Rectal smooth muscle tissue (tissue), 1 donor: ENCODE results near the gene FOXI1.

ENCODE experiments used
- H3K27ac ChIP-seq: one replicate; pipeline ENCODE4 v1.7.0; 2013; ENCODE audit warnings: low read depth, low read length, inconsistent platforms
- H3K27me3 ChIP-seq: one replicate; pipeline ENCODE4 v1.7.0; 2013; ENCODE audit warnings: low read length; ENCODE audit not compliant: control insufficient read depth, insufficient read depth
- H3K36me3 ChIP-seq: one replicate; pipeline ENCODE4 v1.7.0; 2013; ENCODE audit warnings: low read length; ENCODE audit not compliant: control insufficient read depth, insufficient read depth
- H3K4me1 ChIP-seq: one replicate; pipeline ENCODE4 v1.7.0; 2013; ENCODE audit warnings: low read length; ENCODE audit not compliant: control insufficient read depth, insufficient read depth
- H3K4me3 ChIP-seq: one replicate; pipeline ENCODE4 v1.7.0; 2013; ENCODE audit warnings: low read length
- H3K9ac ChIP-seq: one replicate; pipeline ENCODE4 v1.7.0; 2013; ENCODE audit warnings: low read length

Gene FOXI1

DNA sequence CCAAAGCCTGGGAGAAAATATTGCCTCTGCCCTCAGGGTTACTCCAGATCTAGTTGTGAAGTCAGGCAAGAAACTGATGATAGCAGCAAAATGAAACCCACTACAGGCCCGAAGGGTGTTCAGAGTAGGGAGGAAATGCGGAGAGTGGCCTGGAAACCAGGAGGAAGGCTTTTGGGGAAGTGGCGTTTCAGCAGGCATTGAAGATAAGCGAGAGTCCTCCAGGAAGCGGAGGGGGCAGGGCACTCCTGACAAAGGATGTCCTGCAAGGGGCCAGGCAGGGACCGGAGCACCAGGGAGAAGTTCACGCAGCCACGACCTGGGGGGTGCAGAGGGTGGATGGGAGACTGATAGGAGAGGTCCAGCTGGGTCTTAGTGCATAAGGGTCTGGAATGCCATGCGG is 7.8 kb upstream of the FOXI1 start:
- no peak overlapping the region for H3K4me3 ChIP-seq
- H3K4me1 ChIP-seq = no peaks in the 10 kb centered on the region
- no peaks in the 10 kb centered on the region for H3K27me3 ChIP-seq
- no peak overlapping the region for H3K9ac ChIP-seq
- H3K36me3 ChIP-seq = no peaks in the 10 kb centered on the region
- H3K27ac ChIP-seq = no peak overlapping the region

DNA sequence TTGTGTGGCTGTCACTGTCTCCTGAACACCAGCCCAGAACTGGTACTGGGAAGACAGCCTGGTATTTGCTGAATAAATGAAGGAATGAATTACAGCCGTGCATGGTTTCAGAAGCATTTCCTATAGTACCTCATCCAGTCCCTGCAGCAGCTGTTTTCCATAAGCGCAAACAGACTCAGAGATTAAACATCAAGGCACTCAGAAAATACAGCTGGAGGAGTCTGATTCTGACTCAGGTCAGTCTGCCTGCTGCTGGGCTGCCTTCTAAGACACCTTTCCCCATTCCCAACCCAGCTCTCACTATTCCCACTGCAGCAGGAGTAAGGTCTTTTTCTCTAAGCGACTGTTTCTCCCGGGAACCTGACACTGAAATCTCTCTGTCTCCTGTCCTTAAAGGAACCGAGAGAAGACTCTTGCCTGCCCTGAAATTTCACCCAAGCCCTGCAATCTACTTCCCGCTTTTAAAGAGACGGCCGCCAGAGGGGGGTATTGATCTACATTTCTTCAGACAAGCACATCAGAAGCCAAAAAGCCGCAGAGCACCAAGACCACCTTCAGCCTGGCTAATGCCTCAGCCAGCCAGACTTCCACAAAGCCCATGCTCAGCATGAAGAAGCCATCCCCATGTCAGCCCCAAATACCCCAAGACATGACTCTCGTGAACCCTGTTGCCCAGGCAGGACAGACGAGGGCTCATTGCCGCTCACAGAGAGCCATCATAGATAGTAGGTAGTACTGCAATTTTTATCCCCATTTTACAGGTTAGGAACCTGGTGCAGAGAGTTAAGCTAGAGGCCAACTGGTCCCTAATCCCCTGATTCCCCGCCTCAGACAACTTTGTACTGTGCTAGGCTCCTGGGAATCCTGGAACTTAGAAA is 5.4 kb upstream of the FOXI1 start:
- Histone ChIP-seq H3K27ac (no peak overlapping the region), H3K4me3 (no peak overlapping the region), H3K4me1 (no peaks in the 10 kb centered on the region), H3K27me3 (no peaks in the 10 kb centered on the region), H3K9ac (no peak overlapping the region), H3K36me3 (no peaks in the 10 kb centered on the region)

DNA sequence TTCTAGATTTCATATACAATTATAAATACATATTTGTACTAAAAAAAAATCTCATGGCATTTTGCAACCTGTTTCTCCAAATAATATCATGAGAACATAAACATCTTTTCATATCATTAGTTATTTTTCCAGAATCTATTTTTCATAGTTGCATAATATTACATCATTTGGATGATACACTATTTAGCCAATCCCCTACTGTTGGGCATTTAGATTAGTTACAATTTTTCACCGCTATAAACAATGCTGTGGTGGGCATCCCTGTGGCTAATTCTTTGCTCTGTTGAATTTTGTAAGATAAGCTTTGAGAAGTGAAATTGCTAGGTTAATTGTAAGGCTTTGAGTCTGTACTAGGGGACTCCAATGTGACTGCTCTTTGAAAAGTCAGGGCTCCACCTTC is 2.2 kb upstream of the FOXI1 start:
- H3K9ac ChIP-seq = no peak overlapping the region
- H3K27me3 ChIP-seq = no peaks in the 10 kb centered on the region
- H3K4me1 ChIP-seq = no peaks in the 10 kb centered on the region
- H3K36me3 ChIP-seq = no peaks in the 10 kb centered on the region
- H3K27ac ChIP-seq = no peak overlapping the region
- H3K4me3 ChIP-seq = no peak overlapping the region

DNA sequence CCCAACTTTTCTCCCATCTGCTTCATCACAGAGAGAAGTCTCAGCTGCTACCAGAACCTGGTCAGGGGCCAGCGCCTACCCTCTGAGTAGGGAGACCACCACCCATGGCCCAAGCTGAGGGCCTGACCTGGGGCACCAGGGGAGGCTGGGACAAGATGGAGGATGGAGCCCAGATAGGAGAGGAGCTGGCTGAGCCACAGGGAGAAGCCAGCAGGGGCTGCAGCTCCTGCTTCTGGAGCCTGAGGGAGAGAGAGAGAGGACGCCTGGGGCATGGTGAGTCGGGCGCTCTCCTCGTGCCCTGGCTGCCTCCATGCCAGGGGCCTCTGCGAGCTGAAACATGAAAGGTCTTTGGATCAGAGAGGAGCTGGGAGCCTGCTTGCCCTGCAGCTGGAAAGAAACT is 1.4 kb upstream of the FOXI1 start:
- H3K36me3 ChIP-seq = no peaks in the 10 kb centered on the region
- no peak overlapping the region for H3K27ac ChIP-seq
- no peak overlapping the region for H3K9ac ChIP-seq
- no peaks in the 10 kb centered on the region for H3K4me1 ChIP-seq
- H3K4me3 ChIP-seq = no peak overlapping the region
- H3K27me3 ChIP-seq = no peaks in the 10 kb centered on the region

DNA sequence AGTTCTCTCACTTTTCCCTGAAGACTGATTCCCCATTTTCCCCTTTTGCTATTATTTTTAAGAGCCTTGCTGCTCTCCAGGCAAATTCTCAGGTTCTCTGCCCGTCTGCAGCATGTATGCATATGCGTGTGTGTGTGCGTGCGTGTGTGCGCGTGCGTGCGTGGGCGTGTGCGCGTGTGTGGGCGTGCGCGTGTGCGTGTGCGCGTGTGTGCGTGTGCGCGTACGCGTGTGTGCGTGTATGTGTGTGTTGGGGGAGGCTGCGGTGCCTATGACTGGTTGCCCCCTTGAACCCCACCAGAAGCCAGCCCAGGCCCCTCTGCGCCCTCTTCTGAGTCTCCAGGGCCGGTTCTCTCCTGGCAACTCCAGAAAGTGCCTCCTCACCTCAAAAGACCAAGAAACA is 987 bp upstream of the FOXI1 start:
- no peak overlapping the region for H3K27ac ChIP-seq
- no peaks in the 10 kb centered on the region for H3K27me3 ChIP-seq
- H3K36me3 ChIP-seq = no peaks in the 10 kb centered on the region
- H3K9ac ChIP-seq = no peak overlapping the region
- no peak overlapping the region for H3K4me3 ChIP-seq
- no peaks in the 10 kb centered on the region for H3K4me1 ChIP-seq

DNA sequence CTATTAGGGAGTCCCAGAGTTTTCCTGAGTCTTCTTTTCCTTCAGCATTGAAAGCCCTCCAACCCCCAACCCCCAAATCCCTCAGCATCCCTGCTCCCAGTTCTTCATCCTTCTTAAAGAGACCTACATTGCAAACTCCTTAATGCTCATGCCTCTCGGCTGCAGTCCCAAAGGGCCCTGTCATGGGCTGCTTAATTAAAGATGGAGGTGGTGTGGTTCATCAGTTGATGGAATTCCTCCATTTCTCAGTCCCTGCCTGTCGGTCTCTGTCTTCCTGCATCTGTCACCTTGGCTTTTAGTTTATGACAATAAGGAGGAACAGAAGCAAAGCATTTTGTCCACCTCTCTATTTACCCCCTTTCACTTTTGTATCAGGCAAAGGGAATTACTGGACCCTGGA is 2.0 kb downstream of the FOXI1 start:
- Histone ChIP-seq H3K4me1 (no peaks in the 10 kb centered on the region), H3K27me3 (no peaks in the 10 kb centered on the region), H3K36me3 (no peaks in the 10 kb centered on the region), H3K9ac (no peak overlapping the region), H3K27ac (no peak overlapping the region), H3K4me3 (no peak overlapping the region)

DNA sequence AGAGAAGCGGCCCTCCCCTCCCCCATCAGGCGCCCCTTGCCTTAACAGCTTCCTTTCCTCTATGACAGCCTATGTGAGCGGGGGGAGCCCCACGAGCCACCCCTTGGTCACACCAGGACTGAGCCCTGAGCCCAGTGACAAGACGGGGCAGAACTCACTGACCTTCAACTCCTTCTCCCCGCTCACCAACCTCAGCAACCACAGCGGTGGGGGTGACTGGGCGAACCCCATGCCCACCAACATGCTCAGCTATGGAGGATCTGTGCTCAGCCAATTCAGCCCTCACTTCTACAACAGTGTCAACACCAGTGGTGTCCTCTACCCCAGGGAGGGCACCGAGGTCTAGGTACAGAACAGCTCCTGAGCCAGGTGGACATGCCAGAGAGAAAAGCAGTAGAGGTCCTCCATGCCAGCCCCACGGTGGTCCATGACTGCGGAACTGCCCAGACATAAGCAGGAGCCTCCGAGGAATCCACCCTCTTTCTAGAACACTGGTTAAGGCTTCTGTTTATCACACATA is 2.6 kb downstream of the FOXI1 start:
- Histone ChIP-seq H3K27me3 (no peaks in the 10 kb centered on the region), H3K36me3 (no peaks in the 10 kb centered on the region), H3K4me3 (no peak overlapping the region), H3K4me1 (no peaks in the 10 kb centered on the region), H3K27ac (no peak overlapping the region), H3K9ac (no peak overlapping the region)

DNA sequence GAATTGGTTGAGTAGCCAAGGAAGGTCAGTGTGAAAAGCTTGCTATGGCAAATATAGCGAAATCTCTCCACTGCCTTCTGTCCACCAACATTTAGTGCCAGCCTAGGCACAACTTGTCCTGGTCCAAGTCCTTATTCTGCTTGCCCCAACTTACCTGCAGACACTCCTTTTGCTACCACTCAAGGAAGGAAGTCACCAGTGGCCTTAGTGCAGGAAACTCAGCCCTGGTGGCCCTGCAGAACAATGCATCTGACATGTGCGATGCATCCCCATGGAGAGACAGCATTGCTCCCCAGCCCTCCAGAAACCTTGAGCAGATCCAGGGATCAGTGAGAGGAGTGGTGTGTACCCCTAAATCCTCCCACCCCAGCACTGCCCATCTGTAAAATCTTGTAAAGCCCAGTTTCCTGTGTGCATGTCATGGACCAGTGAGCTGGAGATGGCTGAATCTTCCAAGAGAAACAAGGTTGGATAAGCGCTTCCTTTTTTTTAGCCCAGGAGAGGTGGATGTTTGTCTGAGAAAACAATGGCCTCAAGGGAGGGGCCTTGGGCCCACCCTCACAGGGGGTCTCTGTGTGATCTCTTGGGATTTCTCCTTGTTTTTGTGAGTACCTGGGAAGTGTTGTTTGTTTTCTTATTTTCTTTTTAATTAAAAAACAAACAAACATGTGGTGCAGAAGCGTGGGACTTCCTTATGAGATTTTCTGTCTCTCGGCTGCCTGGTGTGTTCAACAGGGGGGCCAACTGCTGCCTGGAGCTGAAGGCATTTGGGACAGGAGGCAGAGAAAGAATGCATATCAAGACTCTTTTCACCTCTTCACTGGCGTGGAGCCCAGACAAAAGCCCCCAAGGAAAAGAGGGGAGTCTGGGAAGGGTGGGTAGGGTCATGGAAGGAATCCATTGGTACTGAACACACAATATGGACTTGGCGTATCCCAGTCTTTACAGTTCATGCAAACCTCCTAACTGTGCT is 3.6 kb downstream of the FOXI1 start:
- H3K27me3 ChIP-seq = no peaks in the 10 kb centered on the region
- no peak overlapping the region for H3K4me3 ChIP-seq
- H3K36me3 ChIP-seq = no peaks in the 10 kb centered on the region
- H3K4me1 ChIP-seq = no peaks in the 10 kb centered on the region
- no peak overlapping the region for H3K27ac ChIP-seq
- no peak overlapping the region for H3K9ac ChIP-seq

DNA sequence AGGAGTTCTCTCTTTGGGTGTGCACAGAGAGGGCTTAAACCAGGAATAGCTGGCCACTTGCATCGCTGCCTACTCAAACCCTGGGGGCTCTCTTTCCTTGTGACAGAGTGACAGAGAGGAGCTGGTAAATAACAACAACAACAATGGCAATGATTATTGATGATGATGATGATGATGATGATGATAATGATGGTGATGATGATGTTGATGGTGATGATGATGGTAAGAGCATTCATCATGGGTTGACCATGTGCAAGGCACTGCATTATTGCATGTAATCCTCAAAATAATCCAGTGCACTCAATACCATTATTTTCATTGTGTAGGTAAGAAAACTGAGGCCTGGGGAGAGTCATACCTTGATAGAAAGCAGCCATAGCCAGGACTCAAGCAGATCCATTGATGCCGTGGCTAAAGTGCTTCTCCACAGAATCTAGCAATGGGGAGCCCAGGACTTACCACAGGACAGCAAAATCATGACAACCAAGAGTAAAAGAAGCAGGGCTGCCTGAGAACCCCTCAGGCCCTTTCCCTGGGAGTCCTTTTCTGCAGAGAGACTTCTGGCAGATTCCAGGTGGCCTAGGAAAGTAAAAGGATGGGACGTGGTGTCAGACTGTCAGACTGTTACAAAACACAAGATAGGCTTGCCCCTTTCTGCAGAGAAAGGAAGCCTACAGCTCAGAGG is 4.8 kb downstream of the FOXI1 start:
- Histone ChIP-seq H3K4me1 (no peaks in the 10 kb centered on the region), H3K9ac (no peak overlapping the region), H3K27me3 (no peaks in the 10 kb centered on the region), H3K27ac (no peak overlapping the region), H3K4me3 (no peak overlapping the region), H3K36me3 (no peaks in the 10 kb centered on the region)

DNA sequence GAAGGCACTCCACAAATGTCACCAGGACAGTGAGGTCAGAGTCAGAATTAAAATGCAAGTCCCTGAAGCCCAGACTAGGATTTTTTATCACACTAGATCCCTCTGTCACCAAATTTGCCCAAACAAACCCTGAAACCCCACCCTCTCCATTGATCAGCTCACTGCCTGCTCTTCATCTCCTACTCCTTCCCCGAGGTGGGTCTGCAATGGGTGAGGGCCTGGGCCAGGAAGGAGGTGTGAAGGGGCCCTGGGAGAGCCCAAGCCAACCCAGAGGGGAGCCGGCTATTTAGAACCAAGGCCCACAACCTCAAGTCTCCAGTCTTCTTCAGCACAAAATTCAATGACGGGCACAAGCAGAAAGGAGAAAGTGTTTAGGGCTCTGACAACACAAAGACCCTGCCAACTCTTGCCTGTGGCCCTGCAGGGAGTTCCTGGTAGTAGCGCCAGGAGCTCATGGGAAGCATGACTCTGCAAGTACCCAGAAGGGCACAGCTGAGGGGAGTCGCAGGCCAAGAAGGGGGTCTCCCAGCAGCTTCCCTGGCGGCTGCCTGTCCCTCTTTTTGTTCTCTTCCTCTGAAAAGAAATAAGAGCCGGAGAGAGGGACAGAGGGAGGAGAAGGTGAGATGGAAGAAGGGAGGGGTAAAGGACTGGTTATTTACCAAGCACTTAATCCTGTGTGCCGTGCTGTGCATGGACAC is 5.5 kb downstream of the FOXI1 start:
- no peak overlapping the region for H3K27ac ChIP-seq
- no peak overlapping the region for H3K4me3 ChIP-seq
- no peak overlapping the region for H3K9ac ChIP-seq
- no peaks in the 10 kb centered on the region for H3K27me3 ChIP-seq
- H3K36me3 ChIP-seq = no peaks in the 10 kb centered on the region
- H3K4me1 ChIP-seq = no peaks in the 10 kb centered on the region

DNA sequence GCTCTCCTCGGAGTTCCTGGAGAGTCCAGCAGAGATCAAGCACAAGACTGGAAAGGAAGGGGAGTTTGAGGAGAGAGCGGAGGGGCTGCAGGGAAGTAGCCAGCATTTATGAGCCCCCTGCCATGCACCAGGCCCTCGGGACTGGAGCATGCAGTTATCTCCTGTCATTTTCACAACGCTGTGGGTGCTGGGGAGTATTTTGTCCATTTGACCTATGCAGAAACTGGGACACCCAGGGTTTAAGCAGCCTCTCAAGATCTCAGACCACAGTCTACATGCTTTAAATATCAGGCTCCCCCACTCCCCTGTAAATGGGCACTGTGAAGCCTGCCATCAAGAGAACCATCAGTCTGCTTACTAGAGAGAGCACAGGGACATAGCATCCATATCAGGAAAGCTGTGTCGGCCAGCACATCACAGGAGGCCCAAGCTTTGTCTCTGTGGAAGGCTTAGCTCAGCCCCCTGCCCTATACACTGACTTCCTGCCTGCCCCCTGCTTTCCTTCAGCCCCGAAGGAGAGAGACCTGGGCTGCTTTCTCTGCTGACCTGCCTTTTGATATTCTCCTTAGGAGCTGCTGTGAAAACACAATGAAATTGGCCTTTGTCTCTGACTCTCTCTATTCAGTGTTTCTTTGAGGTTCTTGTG is 7.3 kb downstream of the FOXI1 start:
- Histone ChIP-seq H3K4me1 (no peaks in the 10 kb centered on the region), H3K9ac (no peak overlapping the region), H3K27ac (no peak overlapping the region), H3K27me3 (no peaks in the 10 kb centered on the region), H3K36me3 (no peaks in the 10 kb centered on the region), H3K4me3 (no peak overlapping the region)
